ENCODE measurements around the gene GPX3. TPM values are rescaled to one million over a fixed set of nuclear protein-coding genes. Genes with fewer than 3 reads are reported as not detected.

GPX3 gene
- total and polyA plus RNA-seq, 9 of the 15 experiments (the other 6 are each of a cell fraction or from before 2014, with no cell fraction given): 0.25 to 0.86 TPM; not detected in 7

GRCh38 chr5:151060742-151061141 lies 40.4 kb downstream of the GPX3 start:
- Histone ChIP-seq H3K9me3 (replicated peaks; ENCODE audit: control insufficient read depth, insufficient read depth, low read depth, low read length) (no peaks in the 10 kb centered on the region), H3K79me2 (ENCODE audit: control insufficient read depth, insufficient read depth, low read length) (peaks cover 9% of the 10 kb centered on the region; the same call in 2 of the 3 replicates), H2AFZ (ENCODE audit: low read depth, low read length) (no peak overlapping the region), H3K4me2 (ENCODE audit: insufficient read depth, low read length) (no peak overlapping the region), H3K9ac (ENCODE audit: insufficient read depth in 1 of 2, low read depth in 2 of 2, low read length in 2 of 2) (no peak overlapping the region), H3K9me1 (ENCODE audit: control insufficient read depth, insufficient read depth, low read length) (peaks cover 17% of the 10 kb centered on the region), H3K4me1 (replicated peaks in 1 of 2; ENCODE audit: control insufficient read depth in 2 of 2, insufficient read depth in 2 of 2, low read length in 2 of 2) (peaks cover 11 to 22% of the 10 kb centered on the region in 2 experiments), H3K4me3 (no peak overlapping the region), H4K20me1 (replicated peaks; ENCODE audit: control insufficient read depth, insufficient read depth, low read length) (peaks cover 21% of the 10 kb centered on the region), H3K27ac (ENCODE audit: extremely low read depth, low read depth, low read length) (no peak overlapping the region), H3K36me3 (ENCODE audit: control insufficient read depth, insufficient read depth, low read length) (peaks cover 53% of the 10 kb centered on the region; the same call in 2 of the 3 replicates), H3K27me3 (ENCODE audit: control insufficient read depth in 2 of 2, insufficient read depth in 2 of 2, low read length in 2 of 2) (no peaks in the 10 kb centered on the region)
- no peak for TF ChIP-seq L3MBTL2 (IDR thresholded peaks at IDR 0.05)
- TF ChIP-seq CHD7 (IDR thresholded peaks at IDR 0.05; ENCODE audit: low read depth, low read length): no peak
- no peak for TF ChIP-seq MIER1 (IDR thresholded peaks at IDR 0.05; ENCODE audit: low read depth)
- TF ChIP-seq TBP (optimal IDR thresholded peaks at IDR 0.05; ENCODE audit: low read depth, low read length): no peak
- TF ChIP-seq CCAR2 (IDR thresholded peaks at IDR 0.05; ENCODE audit: low read depth, low read length): no peak
- TF ChIP-seq E2F3 (CRISPR knock-in tag; IDR thresholded peaks at IDR 0.05): no peak
- no peak for TF ChIP-seq MXI1 (IDR thresholded peaks at IDR 0.05; ENCODE audit: low read depth, low read length)
- no peak for TF ChIP-seq NCOA6 (IDR thresholded peaks at IDR 0.05)
- no peak for TF ChIP-seq MEIS2 (IDR thresholded peaks at IDR 0.05; ENCODE audit: partially characterized antibody)
- no peak for ATAC-seq
- intact Hi-C loops (cut with micrococcal nuclease) (no loop called here), in situ Hi-C loops (cut with MboI) (no loop called here)
- ChIA-PET POLR2A (interaction anchor here (0.7 to 1.2 kb wide), 2 partner anchors 9 kb away, joined by 3 read pairs; no protein-coding TSS in a partner anchor), CTCF (ENCODE audit: low intra/inter-chr PET ratio) (no interaction called here)
- BruUV-seq (replicated peaks): no TSS peak
- no peak for FAIRE-seq
- DNase-seq (ENCODE audit: extremely low read depth in 1 of 4, low spot score in 3 of 4): no peak
- WGBS (ENCODE audit: insufficient coverage, low coverage, missing lambda C conversion rate): 87% methylated on average over 6 of the region's 6 CpGs

Data from K562 (cell line).